GM23338 (cell line): Measurements from ENCODE around the gene BABAM1. TPM values are rescaled to one million over a fixed set of nuclear protein-coding genes. Genes with fewer than 3 reads are reported as not detected.

Experiments used
- EZH2 ChIP-seq: fragments of 200-600 bp; sonication (generic); IDR thresholded peaks from one replicate; pipeline ENCODE4 v1.8.0; 2017; ENCODE audit warnings: antibody characterized with exemption, mild to moderate bottlenecking, low read depth; ENCODE audit not compliant: unreplicated experiment
- EZH2phosphoT487 ChIP-seq: fragments of 200-600 bp; sonication (generic); IDR thresholded peaks from one replicate; pipeline ENCODE4 v1.8.1; 2018; ENCODE audit warnings: antibody characterized with exemption; ENCODE audit not compliant: unreplicated experiment
- POLR2AphosphoS5 ChIP-seq: IDR thresholded peaks from 2 replicates; pipeline ENCODE4 v1.6.1; 2016; ENCODE audit warnings: antibody characterized with exemption, low read depth
- STAT1 ChIP-seq: IDR thresholded peaks from one replicate; pipeline ENCODE4 v1.6.1; 2016; ENCODE audit warnings: antibody characterized with exemption; ENCODE audit not compliant: unreplicated experiment
- ZNF462 ChIP-seq: fragments of 250-450 bp; sonication (Bioruptor Pico); IDR thresholded peaks from 2 replicates; pipeline ENCODE4 v1.5.0; 2020; ENCODE audit warnings: mild to moderate bottlenecking, moderate library complexity
- polyA plus RNA-seq: library from polyadenylated mRNA; unstranded; fragments of >200 nt; fragmentation: Nextera tagmentation; extraction: Ambion mirVana; gene quantifications from 2 replicates; pipeline ENCODE4 v1.2.1, GENCODE V29; 2016
- total RNA-seq: library from RNA; depleted of rRNA; stranded (reverse); fragments of >200 nt; shearing (Covaris generic); gene quantifications from 2 replicates; pipeline ENCODE4 v1.2.3, GENCODE V29; 2014
- TF ChIP-seq, protein P1 (sequence below): IDR thresholded peaks from 2 replicates; pipeline ENCODE4 v1.6.1; 2016; ENCODE audit warnings: antibody characterized with exemption

BABAM1 gene
- total and polyA plus RNA-seq, 2 experiments from 2014 or later: 78.1 to 95.0 TPM

- TF ChIP-seq ZNF462 (no peak), EZH2phosphoT487 (no peak), STAT1 (no peak), EZH2 (no peak), POLR2AphosphoS5 (no peak)
- TF ChIP-seq, protein P1, sequence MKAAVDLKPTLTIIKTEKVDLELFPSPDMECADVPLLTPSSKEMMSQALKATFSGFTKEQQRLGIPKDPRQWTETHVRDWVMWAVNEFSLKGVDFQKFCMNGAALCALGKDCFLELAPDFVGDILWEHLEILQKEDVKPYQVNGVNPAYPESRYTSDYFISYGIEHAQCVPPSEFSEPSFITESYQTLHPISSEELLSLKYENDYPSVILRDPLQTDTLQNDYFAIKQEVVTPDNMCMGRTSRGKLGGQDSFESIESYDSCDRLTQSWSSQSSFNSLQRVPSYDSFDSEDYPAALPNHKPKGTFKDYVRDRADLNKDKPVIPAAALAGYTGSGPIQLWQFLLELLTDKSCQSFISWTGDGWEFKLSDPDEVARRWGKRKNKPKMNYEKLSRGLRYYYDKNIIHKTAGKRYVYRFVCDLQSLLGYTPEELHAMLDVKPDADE: no peak
Measured at GRCh38 chr19:17237747-17238706, 29.2 kb upstream of the BABAM1 start (continued).
